HG02588 (cell line): ENCODE data around the gene SLC22A23.

Source experiments
- ATAC-seq: cut with Tn5 transposase; IDR thresholded peaks from one replicate; pipeline ENCODE4 v1.9.1; 2021; ENCODE audit warnings: mild to moderate bottlenecking, moderate library complexity; ENCODE audit not compliant: unreplicated experiment

Gene SLC22A23

GRCh38 chr6:3232017-3232945 lies 224.6 kb downstream of the SLC22A23 start:
- no peak for ATAC-seq

DNA sequence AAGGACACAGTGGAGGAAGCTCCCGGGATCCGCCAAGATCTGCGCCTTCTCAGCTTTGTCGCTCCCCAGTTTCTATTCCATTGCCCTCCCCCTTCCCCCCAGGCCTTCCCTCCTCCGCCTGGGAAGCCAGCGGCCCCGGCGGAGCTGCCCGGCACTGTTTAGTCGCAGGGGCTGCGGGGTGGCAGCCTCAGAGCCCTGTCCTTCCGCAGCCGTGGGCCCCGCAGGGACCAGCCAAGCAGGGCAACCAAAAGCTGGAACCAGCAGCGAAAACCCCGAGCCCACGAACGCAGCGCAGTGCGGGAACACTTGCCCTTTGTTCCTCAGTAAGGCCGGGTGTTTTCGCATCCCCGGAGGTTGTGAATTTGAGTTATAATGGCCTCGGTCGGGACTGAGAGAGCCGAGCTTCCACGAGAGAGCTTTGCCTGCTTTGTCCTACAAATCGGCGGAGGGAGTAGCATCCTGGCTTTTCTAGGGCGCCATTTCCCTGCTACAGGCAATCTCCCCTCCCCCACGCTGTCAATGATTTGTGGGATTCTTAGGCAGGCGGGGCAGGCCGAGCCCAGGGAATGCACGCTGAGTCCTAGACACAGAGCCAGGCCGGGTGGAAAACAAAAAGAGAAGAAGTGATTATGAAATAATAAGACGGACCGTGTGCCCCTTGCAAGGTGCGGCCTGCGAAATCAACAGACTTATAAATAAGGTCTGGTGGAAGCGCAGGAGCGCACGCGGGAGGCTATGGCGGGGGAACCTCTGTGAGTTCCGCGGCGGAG lies 225.4 kb downstream of the SLC22A23 start:
- no peak for ATAC-seq

DNA sequence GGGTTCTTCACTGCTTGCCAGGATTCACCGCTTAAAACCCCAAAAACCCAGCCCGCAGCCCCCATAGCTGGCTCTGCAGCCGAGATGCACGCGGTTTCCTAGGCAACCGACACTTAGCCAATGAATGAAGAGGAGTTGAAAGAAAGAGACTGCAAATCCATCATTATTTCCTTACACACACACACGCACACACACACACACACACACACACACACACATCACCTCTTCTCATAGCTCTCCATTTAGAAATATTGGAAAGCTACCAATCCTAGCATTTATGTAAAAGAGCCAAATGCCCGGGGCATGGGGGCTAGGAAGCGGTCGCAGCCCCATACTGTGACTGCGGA lies 226.0 kb downstream of the SLC22A23 start:
- ATAC-seq, result no peak

DNA sequence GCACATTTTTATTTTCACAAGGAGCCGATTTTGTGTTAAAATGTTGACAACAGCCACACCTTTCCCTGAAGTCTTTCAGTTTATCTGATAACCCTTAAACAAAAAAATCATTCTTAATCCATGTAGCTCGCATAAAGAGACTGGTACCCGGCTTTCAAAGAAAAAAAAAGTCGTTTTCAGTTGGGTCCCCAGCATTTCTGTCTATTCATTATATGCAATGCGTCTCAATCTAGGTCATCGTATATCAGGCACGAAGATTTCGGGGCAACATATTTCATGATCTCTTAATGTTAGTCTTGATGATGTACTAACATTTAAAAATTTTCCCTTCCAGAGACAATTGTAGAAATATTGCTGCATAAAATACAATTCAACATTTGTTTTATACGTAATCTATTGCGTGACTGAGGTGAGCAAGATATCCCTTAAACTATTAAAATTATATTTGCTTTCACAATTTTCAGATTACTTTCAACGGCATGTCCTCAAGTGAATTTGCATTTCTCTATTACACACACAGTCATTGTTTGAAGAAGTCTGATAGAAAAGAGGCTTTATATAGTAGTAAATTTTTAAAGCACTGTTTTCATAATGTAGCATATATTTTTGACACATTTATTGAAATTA lies 226.5 kb downstream of the SLC22A23 start:
- ATAC-seq, result no peak

GRCh38 chr6:3229566-3230178 lies 227.2 kb downstream of the SLC22A23 start:
- no peak for ATAC-seq

DNA sequence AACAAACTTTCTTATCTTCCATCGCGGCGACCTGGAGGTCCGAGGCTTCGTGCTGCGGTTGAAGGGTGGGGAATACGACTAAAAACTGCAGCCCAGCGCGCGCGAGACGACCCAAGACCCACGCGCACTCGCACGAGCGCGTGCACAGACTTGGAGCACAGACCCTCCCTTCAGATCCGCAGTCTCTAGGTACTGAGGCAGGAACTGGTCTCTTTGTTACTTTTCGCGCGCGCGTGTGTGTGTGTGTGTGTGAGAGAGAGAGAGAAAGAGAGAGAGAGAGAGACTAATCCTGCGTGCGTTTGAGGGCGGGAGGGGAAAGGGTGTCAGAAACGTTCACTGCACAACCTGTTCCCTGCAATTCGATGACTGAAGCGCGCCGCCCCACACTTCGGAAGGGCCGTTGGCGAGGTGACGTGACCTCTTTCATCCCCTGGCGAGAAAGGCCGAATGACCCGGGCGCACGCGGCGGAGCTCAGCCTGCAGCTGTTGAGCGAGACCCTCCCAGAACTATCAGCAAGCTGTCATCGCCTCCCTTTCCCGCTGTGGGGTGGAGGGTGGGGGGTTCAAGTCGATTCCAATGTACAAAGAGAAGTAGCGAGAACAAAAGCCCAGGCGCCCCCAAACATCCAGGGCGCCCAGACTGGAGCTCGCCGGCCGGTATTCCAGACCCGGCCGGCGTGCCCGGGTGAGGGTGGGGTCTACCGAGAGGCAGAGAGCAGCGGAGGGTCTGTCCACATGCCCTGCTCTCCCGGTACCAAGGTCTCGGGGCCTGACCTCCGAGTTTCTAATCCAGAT lies 227.9 kb downstream of the SLC22A23 start:
- ATAC-seq, result no peak

DNA sequence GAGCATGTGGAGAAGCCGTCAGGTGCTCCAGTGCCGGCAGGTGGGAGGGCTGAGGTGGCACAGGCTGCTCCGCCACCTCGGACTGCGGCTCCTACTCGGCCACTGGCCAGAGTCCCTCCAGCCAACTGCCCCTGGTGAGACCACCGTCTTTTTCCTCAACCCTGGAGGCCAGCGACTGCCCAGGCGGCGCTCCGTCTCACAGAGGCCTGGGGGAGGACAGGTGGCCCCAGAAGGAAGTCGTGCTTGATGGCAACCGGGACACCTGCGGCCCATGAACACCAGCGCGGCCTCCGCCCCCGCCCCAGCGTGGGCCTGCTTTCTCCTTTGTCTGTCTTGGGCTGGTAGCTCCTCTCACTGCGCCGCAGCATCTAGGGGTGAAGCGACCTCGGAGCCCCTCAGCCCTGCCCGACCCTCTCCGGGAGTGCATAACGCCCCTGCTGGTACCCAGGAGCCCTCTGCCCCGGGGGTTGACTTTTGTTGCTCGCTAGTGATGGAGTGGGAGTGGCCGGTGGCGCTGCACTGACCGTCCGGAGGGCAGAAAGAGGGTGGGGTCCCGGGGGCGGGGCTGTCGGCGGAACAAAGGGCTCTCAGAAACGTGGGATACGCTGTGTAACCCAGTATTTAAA lies 228.7 kb downstream of the SLC22A23 start:
- ATAC-seq, result no peak

GRCh38 chr6:3227363-3228045 lies 229.3 kb downstream of the SLC22A23 start, which contains the start of gene TUBB2B:
Gene TUBB2B, minus strand, starts transcription at chr6:3227653. Its CDS starts 110 bp downstream, at chr6:3227543.
- ATAC-seq, result no peak

- no peak for ATAC-seq
Measured at GRCh38 chr6:3226481-3227362, 230.1 kb downstream of the SLC22A23 start.

GRCh38 chr6:3226042-3226441 lies 230.8 kb downstream of the SLC22A23 start:
- no peak for ATAC-seq

DNA sequence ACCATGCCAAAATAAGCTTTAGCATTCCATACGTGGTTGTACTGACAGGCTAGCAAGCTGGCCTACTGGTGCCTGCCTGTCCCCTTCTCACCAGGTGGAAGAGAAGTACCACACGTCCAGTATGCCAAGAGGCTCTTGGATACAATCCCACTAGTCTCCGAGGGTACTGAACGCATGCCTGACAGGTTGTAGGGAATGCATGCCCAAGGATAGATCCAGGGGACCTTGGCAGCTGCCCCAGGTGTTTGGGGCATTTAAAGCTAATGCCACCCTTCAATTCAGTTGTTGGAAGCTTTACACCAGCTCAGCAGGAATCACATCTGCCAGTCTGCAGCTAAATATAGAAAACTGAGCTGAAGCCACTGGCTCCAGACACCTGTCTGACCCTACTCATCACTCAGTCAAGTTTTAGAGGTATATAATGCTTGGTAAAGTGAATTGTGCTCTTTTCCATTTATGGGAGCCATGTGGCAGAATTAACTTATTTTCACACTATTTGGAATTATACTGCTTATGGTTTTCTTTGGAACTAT lies 234.3 kb downstream of the SLC22A23 start:
- ATAC-seq, result no peak

DNA sequence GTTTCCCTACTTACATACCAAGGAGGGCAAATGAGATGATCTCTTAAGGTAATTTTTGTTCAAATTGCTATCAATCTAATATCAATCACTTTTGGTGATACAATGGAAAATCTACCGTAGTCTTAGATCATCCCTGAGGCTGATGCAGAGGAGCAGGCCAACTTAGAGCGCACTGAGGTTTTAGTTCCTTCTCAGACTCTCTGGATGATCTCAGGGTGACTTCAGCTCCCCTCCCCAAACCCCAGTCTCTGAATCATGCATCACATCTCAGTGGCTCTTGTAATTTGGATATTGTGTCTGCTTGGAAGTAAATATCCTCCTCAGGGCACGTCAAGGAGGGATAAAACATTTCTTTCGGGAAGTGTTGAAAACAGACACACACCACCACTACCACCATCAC lies 235.3 kb downstream of the SLC22A23 start:
- ATAC-seq, result no peak

GRCh38 chr6:3220366-3220765 lies 236.5 kb downstream of the SLC22A23 start:
- no peak for ATAC-seq
